Right lobe of liver (tissue), 6 donors: ENCODE results near the gene PIEZO2. TPM values are rescaled to one million over a fixed set of nuclear protein-coding genes. Genes with fewer than 3 reads are reported as not detected.
"Not testable (repeated sequence)": the region's sequence is repeated elsewhere in the genome, so short reads cannot be mapped to it uniquely, and the experiment has no call there.

ENCODE experiments used
- ATAC-seq, 4 donors: fragments of 200-7000 bp; cut with Tn5 transposase; one replicate each; pipeline ENCODE4 v1.9.1; 2020; ENCODE audit warnings: mild to moderate bottlenecking in 4 of 4, moderate library complexity in 4 of 4
- DNase-seq, 3 donors: peaks; one replicate each; pipeline ENCODE4 v3.0.0-alpha.2; 2020
- H3K27ac ChIP-seq, 3 donors: fragments of 200-600 bp; one replicate each; pipeline ENCODE4 v1.8.0; 2022
- H3K27me3 ChIP-seq, 2 donors: fragments of 200-600 bp; one replicate each; pipeline ENCODE4 v1.8.0; 2022
- H3K36me3 ChIP-seq, 4 donors: fragments of 200-600 bp; sonication (generic) in 1 of 4; one replicate each; pipeline versions ENCODE4 v1.5.1 to v1.8.0; 2017 to 2022; ENCODE audit warnings: control low read depth in 1 of 4
- H3K4me1 ChIP-seq, 4 donors: fragments of 200-600 bp; sonication (generic) in 1 of 4; one replicate each; pipeline versions ENCODE4 v1.5.1 to v1.8.0; 2017 to 2022; ENCODE audit warnings: control low read depth in 1 of 4
- H3K4me3 ChIP-seq, 3 donors: fragments of 200-600 bp; one replicate each; pipeline ENCODE4 v1.8.0; 2022
- H3K9me3 ChIP-seq, 4 donors: fragments of 200-600 bp; sonication (generic) in 1 of 4; one replicate each; pipeline versions ENCODE4 v1.5.1 to v1.8.0; 2017 to 2022; ENCODE audit warnings: control low read depth in 1 of 4
- POLR2A ChIP-seq: fragments of 450-650 bp; IDR thresholded peaks from one replicate; pipeline ENCODE4 v1.6.1; 2017; ENCODE audit warnings: antibody characterized with exemption, mild to moderate bottlenecking
- WGBS: methylation state at CpG from one replicate; pipeline ENCODE4 v1.1.6; 2018; ENCODE audit warnings: low coverage, low lambda C conversion rate; ENCODE audit not compliant: insufficient coverage; ENCODE audit errors: missing lambda C conversion rate; 5-methylcytosine and 5-hydroxymethylcytosine counted together
- intact Hi-C, 2 donors: fragments of 100-400 bp; cut with DNase I; formaldehyde crosslinking; loops; one replicate each; pipeline versions ENCODE4 v1.11.2 to v1.14.1; 2022
- total RNA-seq, 6 experiments: library from RNA; depleted of rRNA in 2 of 6; stranded (reverse); fragments of >200 nt in 2 of 6; fragmentation: NEBNext Ultra II Directional in 3 of 6; extraction: Animal tissue kit (Norgen Biotek cat#: 25700) in 3 of 6; gene quantifications; one replicate each; pipeline versions ENCODE4 v1.1.0 to v1.2.4, GENCODE V29; 2016 to 2023
- TF ChIP-seq, protein P1 (sequence below), 4 donors: fragments of 200-600 bp in 3 of 4; fragments of 450-650 bp in 1 of 4; IDR thresholded peaks; one replicate each; pipeline versions ENCODE4 v1.5.1 to v1.8.0; 2016 to 2022; ENCODE audit warnings: antibody characterized with exemption in 4 of 4, mild to moderate bottlenecking in 2 of 4
- donor health status: DM: no; HTN: yes; CAD: no.
- donor health status: DM: no; HTN: no; CAD: no.
- donor health status: DM: no; HTN: no; CAD: no.
- donor health status: DM: no; HTN: yes; CAD: no.
- donor health status: DM: no; HTN: yes; CAD: no.

PIEZO2 gene
- total RNA-seq, 6 experiments from 2014 or later: 6.6 to 16.9 (median 10.1) TPM

DNA sequence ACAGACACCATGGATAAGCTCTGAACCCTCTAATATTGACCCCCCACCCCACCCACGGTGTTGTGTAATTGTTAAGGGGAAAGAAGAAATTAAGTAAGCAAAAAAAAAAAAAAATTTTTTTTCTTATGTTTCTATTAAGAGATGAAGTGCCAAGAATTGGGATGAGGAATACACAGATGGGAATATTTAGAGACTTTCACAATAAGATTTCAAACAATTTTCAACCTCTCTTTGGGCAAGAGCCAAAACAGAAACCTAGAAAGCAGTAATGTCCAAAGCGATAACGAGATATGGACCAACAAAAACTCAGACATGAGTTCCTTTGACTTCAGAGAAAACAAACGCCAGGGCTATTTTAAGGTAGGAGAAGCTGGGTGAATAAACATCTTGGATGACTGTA, 14.4 kb downstream of the PIEZO2 start:
- Histone ChIP-seq H3K27ac (no peak overlapping the region), H3K4me3 (no peak overlapping the region), H3K36me3 (no peaks in the 10 kb centered on the region), H3K9me3 (no peaks in the 10 kb centered on the region), H3K4me1 (peaks cover 0 to 9% (median 0%) of the 10 kb centered on the region in 4 donors), H3K27me3 (no peaks in the 10 kb centered on the region)
- TF ChIP-seq POLR2A: no peak
- TF ChIP-seq, protein P1, sequence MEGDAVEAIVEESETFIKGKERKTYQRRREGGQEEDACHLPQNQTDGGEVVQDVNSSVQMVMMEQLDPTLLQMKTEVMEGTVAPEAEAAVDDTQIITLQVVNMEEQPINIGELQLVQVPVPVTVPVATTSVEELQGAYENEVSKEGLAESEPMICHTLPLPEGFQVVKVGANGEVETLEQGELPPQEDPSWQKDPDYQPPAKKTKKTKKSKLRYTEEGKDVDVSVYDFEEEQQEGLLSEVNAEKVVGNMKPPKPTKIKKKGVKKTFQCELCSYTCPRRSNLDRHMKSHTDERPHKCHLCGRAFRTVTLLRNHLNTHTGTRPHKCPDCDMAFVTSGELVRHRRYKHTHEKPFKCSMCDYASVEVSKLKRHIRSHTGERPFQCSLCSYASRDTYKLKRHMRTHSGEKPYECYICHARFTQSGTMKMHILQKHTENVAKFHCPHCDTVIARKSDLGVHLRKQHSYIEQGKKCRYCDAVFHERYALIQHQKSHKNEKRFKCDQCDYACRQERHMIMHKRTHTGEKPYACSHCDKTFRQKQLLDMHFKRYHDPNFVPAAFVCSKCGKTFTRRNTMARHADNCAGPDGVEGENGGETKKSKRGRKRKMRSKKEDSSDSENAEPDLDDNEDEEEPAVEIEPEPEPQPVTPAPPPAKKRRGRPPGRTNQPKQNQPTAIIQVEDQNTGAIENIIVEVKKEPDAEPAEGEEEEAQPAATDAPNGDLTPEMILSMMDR (IDR thresholded peaks at IDR 0.05): no peak
- DNase-seq (no peak), ATAC-seq (no peak)
- intact Hi-C loops: no loop called here
- 59% methylated on average over 4 of the region's 4 CpGs for WGBS

DNA sequence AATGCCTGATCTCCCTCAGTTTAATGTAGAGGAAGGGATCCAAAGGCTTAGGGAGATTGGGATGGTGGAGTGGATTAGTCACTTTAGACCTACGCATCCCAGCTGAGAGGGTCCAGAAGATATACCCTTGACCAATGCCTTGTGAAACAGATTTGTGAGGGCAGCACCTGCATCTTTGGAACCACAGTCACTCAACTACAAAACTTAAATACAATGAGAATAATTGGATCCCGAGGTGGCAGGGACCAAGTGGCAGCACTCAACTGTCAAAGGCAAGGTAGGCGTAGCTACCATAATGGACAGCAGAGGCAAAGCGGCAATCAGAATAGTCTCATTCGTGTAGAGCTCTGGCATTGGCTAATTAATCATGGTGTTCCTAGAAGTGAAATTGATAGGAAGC, 20.3 kb downstream of the PIEZO2 start:
- 89% methylated on average over 5 of the region's 5 CpGs for WGBS
- DNase-seq, ATAC-seq, H3K27ac ChIP-seq, H3K27me3 ChIP-seq, H3K4me3 ChIP-seq, intact Hi-C loops, H3K36me3 ChIP-seq, H3K9me3 ChIP-seq: not testable (repeated sequence)
- peaks cover 0 to 22% (median 10%) of the 10 kb centered on the region in 4 donors for H3K4me1 ChIP-seq

DNA sequence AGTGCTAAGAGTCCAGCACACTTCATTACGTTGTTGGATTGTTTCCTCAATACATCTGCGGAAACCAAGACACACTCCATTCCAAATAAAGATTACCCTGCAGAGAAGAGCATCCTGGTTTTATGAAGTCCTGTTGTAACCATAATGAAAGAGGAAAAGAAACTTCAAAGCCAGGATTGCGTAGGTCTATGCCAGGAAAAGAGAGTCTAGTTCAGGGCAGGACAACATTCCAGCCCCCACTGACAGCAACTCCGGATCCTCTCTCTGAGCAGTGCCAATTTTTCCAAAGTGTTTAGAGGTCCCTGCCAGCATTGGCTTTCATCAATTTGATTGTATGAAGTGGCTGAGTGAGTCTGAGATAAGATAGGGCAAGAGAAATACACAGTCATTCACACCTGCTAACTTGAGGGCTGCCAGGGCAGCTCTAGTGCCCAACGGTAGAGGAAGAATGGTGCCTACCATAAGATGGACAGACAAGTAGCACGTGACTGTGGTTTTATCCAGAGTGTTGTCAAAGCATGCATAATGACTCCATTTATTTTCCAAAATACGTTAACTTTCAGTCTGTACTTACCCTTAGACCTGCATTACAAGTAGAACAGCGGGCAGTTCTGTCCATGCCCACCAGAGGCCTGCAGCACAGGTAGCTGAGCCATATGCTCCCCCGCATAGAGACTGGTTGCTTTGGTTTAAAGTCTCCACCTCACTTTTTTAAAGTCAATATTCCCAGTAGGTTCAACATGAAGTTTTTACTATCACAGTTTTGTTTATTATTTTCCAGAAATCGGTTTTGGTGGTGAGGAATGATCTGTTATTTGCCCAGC, 23.7 kb downstream of the PIEZO2 start:
- intact Hi-C loops: no loop called here
- ATAC-seq (peak; percentile 76 to 90 (median 84)), DNase-seq (peak in 2 of 3 donors; percentile 28 to 74)
- Histone ChIP-seq H3K27ac (peak overlapping the region in 2 of 3 donors; percentile 2 to 21), H3K36me3 (no peaks in the 10 kb centered on the region), H3K27me3 (no peaks in the 10 kb centered on the region), H3K4me3 (no peak overlapping the region), H3K9me3 (no peaks in the 10 kb centered on the region), H3K4me1 (peaks cover 0 to 34% (median 18%) of the 10 kb centered on the region in 4 donors)
- 46% methylated on average over 8 of the region's 10 CpGs for WGBS
- TF ChIP-seq, protein P1 (IDR thresholded peaks at IDR 0.05): peak in 1 of 4 donors; percentile 20
- no peak for TF ChIP-seq POLR2A

DNA sequence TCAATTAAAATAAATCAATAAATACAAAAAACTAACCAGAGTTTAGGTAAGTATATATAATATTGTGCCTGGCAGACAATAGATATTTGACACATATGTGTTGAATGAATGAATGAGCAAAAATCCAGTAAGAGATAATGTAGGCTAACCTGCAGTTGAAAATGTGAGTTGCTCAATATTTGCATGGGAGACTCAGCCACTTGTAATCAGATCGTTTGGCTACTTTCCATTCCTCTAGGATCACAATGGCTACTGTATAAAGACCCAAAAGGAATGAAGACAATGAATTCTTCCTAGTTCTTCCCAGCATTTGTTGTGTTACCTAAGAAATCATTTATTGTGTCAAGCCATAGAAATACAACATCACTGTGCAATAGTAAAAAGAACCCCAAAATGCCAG, 25.3 kb downstream of the PIEZO2 start:
- Histone ChIP-seq H3K36me3 (no peaks in the 10 kb centered on the region), H3K4me1 (peaks cover 0 to 43% (median 21%) of the 10 kb centered on the region in 4 donors), H3K4me3 (no peak overlapping the region), H3K27me3 (no peaks in the 10 kb centered on the region), H3K27ac (no peak overlapping the region), H3K9me3 (no peaks in the 10 kb centered on the region)
- 31% methylated on average over 1 of the region's 1 CpG for WGBS
- intact Hi-C loops: no loop called here
- peak in 3 of 4 donors; percentile 21 to 48 (median 31) for ATAC-seq
- DNase-seq: no peak
- TF ChIP-seq, protein P1 (IDR thresholded peaks at IDR 0.05): no peak
- no peak for TF ChIP-seq POLR2A

DNA sequence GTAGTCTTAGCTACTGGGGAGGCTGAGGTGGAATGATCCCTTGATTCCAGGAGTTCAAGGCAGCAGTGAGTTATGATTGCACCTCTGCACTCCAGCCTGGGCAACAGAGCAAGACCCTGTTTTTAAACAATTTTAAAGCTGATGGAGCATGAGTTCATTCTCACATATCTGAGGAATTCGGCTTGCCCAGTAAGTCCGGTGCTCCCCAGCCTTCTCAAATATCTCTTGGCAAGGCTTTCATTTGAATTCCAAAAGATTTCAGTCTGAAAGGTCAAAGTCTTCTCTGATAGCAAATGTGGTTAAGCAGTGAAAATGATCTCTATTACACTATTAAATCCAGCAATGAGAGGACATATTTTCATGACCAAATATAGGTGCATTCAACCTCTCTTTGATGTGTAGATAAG, 27.9 kb downstream of the PIEZO2 start:
- Histone ChIP-seq H3K9me3 (no peaks in the 10 kb centered on the region), H3K27ac (peak overlapping the region in 2 of 3 donors; percentile 56 to 83), H3K36me3 (no peaks in the 10 kb centered on the region), H3K4me3 (no peak overlapping the region), H3K4me1 (peaks cover 0 to 49% (median 24%) of the 10 kb centered on the region in 4 donors), H3K27me3 (no peaks in the 10 kb centered on the region)
- DNase-seq (no peak), ATAC-seq (peak; percentile 47 to 63 (median 55))
- 41% methylated on average over 2 of the region's 2 CpGs for WGBS
- TF ChIP-seq, protein P1 (IDR thresholded peaks at IDR 0.05): no peak
- no peak for TF ChIP-seq POLR2A
- intact Hi-C loops: no loop called here
